OCI-LY7 (cell line): ENCODE data around the gene HOXC6. TPM values are rescaled to one million over a fixed set of nuclear protein-coding genes. Genes with fewer than 3 reads are reported as not detected.
A peak's percentile ranks its signal among the peaks of the same experiment; 100 is the strongest.

Source experiments
- BruUV-seq: library from RNA; stranded (reverse); fragments of 400-500 nt; replicated peaks from 2 replicates; lab custom pipeline; 2021; lab: Mats Ljungman, UMichigan
- CTCF ChIA-PET: fragments of 300-600 bp; sonication (Branson Sonifier 250); formaldehyde crosslinking; loops from one replicate; lab custom pipeline; 2022; ENCODE audit warnings: antibody characterized with exemption; ENCODE audit not compliant: unreplicated experiment; lab: Charles Lee
- POLR2A ChIA-PET: fragments of 300-600 bp; sonication (Branson Sonifier 250); formaldehyde crosslinking; loops from one replicate; lab custom pipeline; 2022; ENCODE audit warnings: antibody characterized with exemption; lab: Charles Lee
- DNase-seq: peaks from one replicate; pipeline ENCODE4 v3.0.0-alpha.2; 2015; ENCODE audit warnings: low spot score
- H2AFZ ChIP-seq: fragments of 200-600 bp; sonication (generic), shearing (Covaris generic); 2 replicates; pipeline ENCODE4 v1.6.1; 2014; ENCODE audit warnings: mild to moderate bottlenecking, antibody characterized with exemption, low read length, moderate library complexity
- H3K27ac ChIP-seq: fragments of 200-600 bp; sonication (generic); 2 replicates; pipeline ENCODE4 v1.5.1; 2014; ENCODE audit warnings: mixed run types, low read depth, mild to moderate bottlenecking, moderate library complexity, low read length, inconsistent platforms; ENCODE audit not compliant: poor library complexity, severe bottlenecking
- H3K36me3 ChIP-seq: fragments of 200-600 bp; sonication (generic); 2 replicates; pipeline ENCODE4 v1.6.1; 2014; ENCODE audit warnings: mild to moderate bottlenecking, antibody characterized with exemption, low read length, moderate library complexity, mixed read lengths; ENCODE audit not compliant: insufficient read depth
- H3K4me1 ChIP-seq: fragments of 200-600 bp; sonication (generic); 2 replicates; pipeline ENCODE4 v1.5.1; 2014; ENCODE audit warnings: mild to moderate bottlenecking, low read length; ENCODE audit not compliant: insufficient read depth, poor library complexity, severe bottlenecking
- H3K4me2 ChIP-seq: fragments of 200-600 bp; sonication (generic); 2 replicates; pipeline ENCODE4 v1.6.1; 2014; ENCODE audit warnings: mild to moderate bottlenecking, low read length
- H3K4me3 ChIP-seq: fragments of 200-600 bp; sonication (generic); 2 replicates; pipeline ENCODE4 v1.5.1; 2014; ENCODE audit warnings: mild to moderate bottlenecking, low read depth, low read length; ENCODE audit not compliant: poor library complexity, severe bottlenecking
- H3K79me2 ChIP-seq: fragments of 200-600 bp; sonication (generic); 2 replicates; pipeline ENCODE4 v1.6.1; 2016; ENCODE audit warnings: low read depth, mild to moderate bottlenecking, low read length, moderate library complexity, mixed read lengths; ENCODE audit not compliant: insufficient read depth
- H3K9me2 ChIP-seq: fragments of 200-600 bp; sonication (generic); 2 replicates; pipeline ENCODE4 v1.6.1; 2016; ENCODE audit warnings: mild to moderate bottlenecking, low read length, mixed read lengths; ENCODE audit not compliant: insufficient read depth
- H3K9me3 ChIP-seq: fragments of 200-600 bp; sonication (generic); 2 replicates; pipeline ENCODE4 v1.6.1; 2014; ENCODE audit warnings: mild to moderate bottlenecking, mixed run types, low read length, mixed read lengths
- H4K20me1 ChIP-seq: fragments of 200-600 bp; sonication (generic); 2 replicates; pipeline ENCODE4 v1.6.1; 2014; ENCODE audit warnings: mild to moderate bottlenecking, antibody characterized with exemption, low read length, moderate library complexity, mixed read lengths; ENCODE audit not compliant: insufficient read depth
- EZH2phosphoT487 ChIP-seq: fragments of 200-600 bp; sonication (generic); IDR thresholded peaks from 2 replicates; pipeline ENCODE4 v1.6.1; 2018; ENCODE audit warnings: low read depth, borderline replicate concordance, mild to moderate bottlenecking, mixed run types, antibody characterized with exemption, low read length, moderate library complexity, mixed read lengths
- intact Hi-C: fragments of 100-400 bp; cut with micrococcal nuclease; formaldehyde crosslinking; loops from one replicate; pipeline ENCODE4 v1.10.0; 2022; ENCODE audit not compliant: unreplicated experiment
- total RNA-seq, 2 experiments: library from RNA; depleted of rRNA in 1 of 2; stranded (reverse); fragments of >200 nt in 1 of 2; shearing (Covaris generic) in 1 of 2; gene quantifications; 2 replicates each; pipeline ENCODE4 v1.2.3, GENCODE V29; 2014 to 2022
- TF ChIP-seq, protein P1 (sequence below): fragments of 200-600 bp; sonication (generic); conservative IDR thresholded peaks from 2 replicates; pipeline ENCODE4 v1.5.1; 2014; ENCODE audit warnings: mild to moderate bottlenecking, antibody characterized with exemption, low read length, moderate library complexity, mixed read lengths

The HOXC6 gene
- total RNA-seq, 2 experiments from 2014 or later = 0.92 to 2.7 TPM

DNA sequence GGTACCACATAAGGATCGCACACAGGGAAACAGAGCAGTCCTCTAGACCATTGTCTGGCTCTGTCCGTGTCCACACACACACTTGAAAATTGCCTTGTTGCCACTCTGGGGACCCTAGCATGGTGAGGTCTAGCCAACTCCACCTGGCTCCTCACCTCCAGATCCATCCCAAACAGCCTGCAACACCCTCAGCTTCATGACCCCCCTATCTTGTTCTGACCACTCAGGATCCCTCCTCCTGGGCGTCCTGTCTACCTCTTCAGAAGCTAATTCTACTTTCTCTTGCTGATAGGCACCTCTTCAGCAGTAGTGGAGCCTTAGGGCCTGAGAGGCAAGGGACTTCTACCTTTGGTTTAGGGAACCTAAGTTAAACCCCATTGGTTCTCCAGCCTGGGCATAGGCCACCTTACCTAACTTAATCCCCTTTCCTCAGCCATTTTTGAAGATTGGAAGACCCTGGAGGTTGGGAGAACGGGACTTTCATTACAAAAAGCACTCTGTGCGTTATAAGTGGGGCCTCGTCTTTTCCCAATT is 3.9 kb downstream of the HOXC6 start:
- BruUV-seq = no TSS peak
- Histone ChIP-seq H3K4me1 (peaks cover 47% of the 10 kb centered on the region), H3K9me3 (no peaks in the 10 kb centered on the region), H3K36me3 (no peaks in the 10 kb centered on the region), H3K4me2 (0 out of 2 replicates have a peak overlapping the region, but pooled peaks have one; percentile 52), H3K9me2 (no peaks in the 10 kb centered on the region), H3K79me2 (no peaks in the 10 kb centered on the region), H3K27ac (no peak overlapping the region), H2AFZ (no peak overlapping the region), H3K4me3 (no peak overlapping the region), H4K20me1 (no peaks in the 10 kb centered on the region)
- ChIA-PET POLR2A (interaction anchor here (0.8 to 1.8 kb wide), 7 partner anchors 9 to 169 kb away, joined by 3 to 10 read pairs (median 3); partner anchors contain the start of gene HOXC4), CTCF (interaction anchor here (0.5 to 1.4 kb wide), 8 partner anchors 8 to 171 kb away, joined by 3 to 10 read pairs (median 3); no protein-coding TSS in a partner anchor)
- TF ChIP-seq, protein P1, sequence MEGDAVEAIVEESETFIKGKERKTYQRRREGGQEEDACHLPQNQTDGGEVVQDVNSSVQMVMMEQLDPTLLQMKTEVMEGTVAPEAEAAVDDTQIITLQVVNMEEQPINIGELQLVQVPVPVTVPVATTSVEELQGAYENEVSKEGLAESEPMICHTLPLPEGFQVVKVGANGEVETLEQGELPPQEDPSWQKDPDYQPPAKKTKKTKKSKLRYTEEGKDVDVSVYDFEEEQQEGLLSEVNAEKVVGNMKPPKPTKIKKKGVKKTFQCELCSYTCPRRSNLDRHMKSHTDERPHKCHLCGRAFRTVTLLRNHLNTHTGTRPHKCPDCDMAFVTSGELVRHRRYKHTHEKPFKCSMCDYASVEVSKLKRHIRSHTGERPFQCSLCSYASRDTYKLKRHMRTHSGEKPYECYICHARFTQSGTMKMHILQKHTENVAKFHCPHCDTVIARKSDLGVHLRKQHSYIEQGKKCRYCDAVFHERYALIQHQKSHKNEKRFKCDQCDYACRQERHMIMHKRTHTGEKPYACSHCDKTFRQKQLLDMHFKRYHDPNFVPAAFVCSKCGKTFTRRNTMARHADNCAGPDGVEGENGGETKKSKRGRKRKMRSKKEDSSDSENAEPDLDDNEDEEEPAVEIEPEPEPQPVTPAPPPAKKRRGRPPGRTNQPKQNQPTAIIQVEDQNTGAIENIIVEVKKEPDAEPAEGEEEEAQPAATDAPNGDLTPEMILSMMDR = no peak
- no peak for TF ChIP-seq EZH2phosphoT487
- intact Hi-C loops = loop anchor here (1.0 to 2.0 kb wide), 4 partner anchors 26 to 169 kb away; no protein-coding TSS in a partner anchor
- DNase-seq = no peak

DNA sequence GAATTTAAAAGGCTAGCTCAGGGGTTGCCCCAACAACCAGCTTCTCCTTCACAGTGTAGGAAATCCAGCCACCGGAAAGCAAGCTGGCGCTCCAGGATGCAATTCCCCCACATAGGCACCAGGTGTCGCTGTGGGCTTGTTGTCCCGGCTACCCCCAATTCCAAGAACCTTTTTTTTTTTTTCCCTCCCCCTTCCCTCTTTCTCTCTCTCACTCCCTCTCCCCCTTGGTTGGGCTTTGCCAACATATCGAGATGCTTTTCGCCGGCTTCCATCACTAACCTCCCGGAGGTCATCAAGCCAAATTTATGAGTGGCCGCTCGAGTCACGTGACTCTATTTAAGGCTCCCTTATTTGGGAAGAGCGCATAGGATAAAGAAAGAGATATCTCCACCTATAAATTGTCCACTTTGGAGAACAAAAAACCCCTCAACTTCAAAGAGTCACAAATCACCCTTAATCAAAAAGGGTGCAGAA is 4.4 kb downstream of the HOXC6 start, which contains the start of gene HOXC5:
Gene HOXC5 (plus strand): TSS at position 424 of the 474 bp plus-strand sequence. CDS start 73 bp downstream, outside the sequence.
- BruUV-seq = no TSS peak
- H3K4me1 ChIP-seq = peaks cover 46% of the 10 kb centered on the region
- peak within 1 kb of the TSS; percentile 33; the same call in 1 of the 2 replicates for H2AFZ ChIP-seq
- H3K36me3 ChIP-seq = no peaks in the 10 kb centered on the region
- intact Hi-C loops = loop anchor here (1.0 to 2.0 kb wide), 4 partner anchors 26 to 169 kb away; no protein-coding TSS in a partner anchor
- H3K9me2 ChIP-seq = no peaks in the 10 kb centered on the region
- DNase-seq = peak; percentile 75
- POLR2A ChIA-PET = interaction anchor here (0.8 to 1.8 kb wide), 7 partner anchors 9 to 169 kb away, joined by 3 to 10 read pairs (median 3); partner anchors contain the start of gene HOXC4
- no peak within 1 kb of the TSS for H3K27ac ChIP-seq
- H3K9me3 ChIP-seq = no peaks in the 10 kb centered on the region
- CTCF ChIA-PET = interaction anchor here (0.5 to 1.4 kb wide), 8 partner anchors 9 to 170 kb away, joined by 3 to 10 read pairs (median 3); no protein-coding TSS in a partner anchor
- TF ChIP-seq, protein P1 = peak; percentile 99
- TF ChIP-seq EZH2phosphoT487 = no peak
- no peaks in the 10 kb centered on the region for H4K20me1 ChIP-seq
- peak within 1 kb of the TSS; percentile 47 for H3K4me3 ChIP-seq
- no peaks in the 10 kb centered on the region for H3K79me2 ChIP-seq
- peak within 1 kb of the TSS; percentile 52 for H3K4me2 ChIP-seq
